Measurements from ENCODE around the gene SLC7A4.
A peak's percentile ranks its signal among the peaks of the same experiment; 100 is the strongest.

The SLC7A4 gene

GRCh38 chr22:21032037-21032867, at the start of gene SLC7A4:
Gene SLC7A4 (minus strand): TSS chr22:21032561. CDS start chr22:21031812, 749 bp downstream.
- Histone ChIP-seq H3K4me3 (ENCODE audit: insufficient read length, low read depth) (peak within 1 kb of the TSS; percentile 45), H3K36me3 (ENCODE audit: insufficient read depth, insufficient read length, low read length) (no peaks in the 10 kb centered on the region), H3K27me3 (ENCODE audit: insufficient read depth, insufficient read length) (peaks cover 18% of the 10 kb centered on the region), H3K9ac (ENCODE audit: insufficient read length, low read depth) (peak within 1 kb of the TSS; percentile 67), H3K4me1 (ENCODE audit: insufficient read depth, insufficient read length) (peaks cover 15% of the 10 kb centered on the region), H3K9me3 (ENCODE audit: insufficient read depth, low read length) (no peaks in the 10 kb centered on the region)
- no peak for DNase-seq (ENCODE audit: low read depth, low spot score)
- TF ChIP-seq SUZ12 (IDR thresholded peaks at IDR 0.05; ENCODE audit: extremely low read depth, insufficient read depth, insufficient read length) (no peak), ZNF274 (IDR thresholded peaks at IDR 0.05; ENCODE audit: low read depth, low read length) (no peak), YY1 (IDR thresholded peaks at IDR 0.05; ENCODE audit: insufficient read depth, insufficient read length) (no peak)

GRCh38 chr22:21080435-21081137, 48.2 kb upstream of the SLC7A4 start:
- DNase-seq (ENCODE audit: low read depth, low spot score): no peak
- Histone ChIP-seq H3K27me3 (ENCODE audit: insufficient read depth, insufficient read length) (no peaks in the 10 kb centered on the region), H3K9ac (ENCODE audit: insufficient read length, low read depth) (no peak overlapping the region), H3K9me3 (ENCODE audit: insufficient read depth, low read length) (no peaks in the 10 kb centered on the region), H3K4me1 (ENCODE audit: insufficient read depth, insufficient read length) (no peaks in the 10 kb centered on the region), H3K36me3 (ENCODE audit: insufficient read depth, insufficient read length, low read length) (no peaks in the 10 kb centered on the region), H3K4me3 (ENCODE audit: insufficient read length, low read depth) (no peak overlapping the region)
- TF ChIP-seq SUZ12 (IDR thresholded peaks at IDR 0.05; ENCODE audit: extremely low read depth, insufficient read depth, insufficient read length): no peak
- TF ChIP-seq ZNF274 (IDR thresholded peaks at IDR 0.05; ENCODE audit: low read depth, low read length): no peak
- no peak for TF ChIP-seq YY1 (IDR thresholded peaks at IDR 0.05; ENCODE audit: insufficient read depth, insufficient read length)

- no peak for DNase-seq (ENCODE audit: low read depth, low spot score)
- Histone ChIP-seq H3K27me3 (ENCODE audit: insufficient read depth, insufficient read length) (no peaks in the 10 kb centered on the region), H3K9ac (ENCODE audit: insufficient read length, low read depth) (no peak overlapping the region), H3K4me1 (ENCODE audit: insufficient read depth, insufficient read length) (no peaks in the 10 kb centered on the region), H3K4me3 (ENCODE audit: insufficient read length, low read depth) (no peak overlapping the region), H3K9me3 (ENCODE audit: insufficient read depth, low read length) (no peaks in the 10 kb centered on the region), H3K36me3 (ENCODE audit: insufficient read depth, insufficient read length, low read length) (no peaks in the 10 kb centered on the region)
- no peak for TF ChIP-seq YY1 (IDR thresholded peaks at IDR 0.05; ENCODE audit: insufficient read depth, insufficient read length)
- no peak for TF ChIP-seq SUZ12 (IDR thresholded peaks at IDR 0.05; ENCODE audit: extremely low read depth, insufficient read depth, insufficient read length)
- no peak for TF ChIP-seq ZNF274 (IDR thresholded peaks at IDR 0.05; ENCODE audit: low read depth, low read length)
Measured at GRCh38 chr22:21079493-21079892, 47.1 kb upstream of the SLC7A4 start.

GRCh38 chr22:21078916-21079315, 46.6 kb upstream of the SLC7A4 start:
- no peaks in the 10 kb centered on the region for H3K27me3 ChIP-seq (ENCODE audit: insufficient read depth, insufficient read length)

GRCh38 chr22:21077884-21078508, 45.6 kb upstream of the SLC7A4 start:
- Histone ChIP-seq H3K9me3 (ENCODE audit: insufficient read depth, low read length) (no peaks in the 10 kb centered on the region), H3K4me3 (ENCODE audit: insufficient read length, low read depth) (no peak overlapping the region), H3K4me1 (ENCODE audit: insufficient read depth, insufficient read length) (no peaks in the 10 kb centered on the region), H3K36me3 (ENCODE audit: insufficient read depth, insufficient read length, low read length) (no peaks in the 10 kb centered on the region), H3K9ac (ENCODE audit: insufficient read length, low read depth) (no peak overlapping the region), H3K27me3 (ENCODE audit: insufficient read depth, insufficient read length) (no peaks in the 10 kb centered on the region)
- DNase-seq (ENCODE audit: low read depth, low spot score): no peak
- no peak for TF ChIP-seq YY1 (IDR thresholded peaks at IDR 0.05; ENCODE audit: insufficient read depth, insufficient read length)
- TF ChIP-seq ZNF274 (IDR thresholded peaks at IDR 0.05; ENCODE audit: low read depth, low read length): no peak
- TF ChIP-seq SUZ12 (IDR thresholded peaks at IDR 0.05; ENCODE audit: extremely low read depth, insufficient read depth, insufficient read length): no peak

More at GRCh38 chr22:21078916-21079315, 46.6 kb upstream of the SLC7A4 start:
- H3K9ac ChIP-seq (ENCODE audit: insufficient read length, low read depth): no peak overlapping the region
- H3K9me3 ChIP-seq (ENCODE audit: insufficient read depth, low read length): no peaks in the 10 kb centered on the region
- no peak for DNase-seq (ENCODE audit: low read depth, low spot score)
- no peaks in the 10 kb centered on the region for H3K4me1 ChIP-seq (ENCODE audit: insufficient read depth, insufficient read length)
- H3K36me3 ChIP-seq (ENCODE audit: insufficient read depth, insufficient read length, low read length): no peaks in the 10 kb centered on the region
- TF ChIP-seq ZNF274 (IDR thresholded peaks at IDR 0.05; ENCODE audit: low read depth, low read length) (no peak), YY1 (IDR thresholded peaks at IDR 0.05; ENCODE audit: insufficient read depth, insufficient read length) (no peak), SUZ12 (IDR thresholded peaks at IDR 0.05; ENCODE audit: extremely low read depth, insufficient read depth, insufficient read length) (no peak)
- H3K4me3 ChIP-seq (ENCODE audit: insufficient read length, low read depth): no peak overlapping the region

- H3K9ac ChIP-seq (ENCODE audit: insufficient read length, low read depth): no peak overlapping the region
- TF ChIP-seq SUZ12 (IDR thresholded peaks at IDR 0.05; ENCODE audit: extremely low read depth, insufficient read depth, insufficient read length): no peak
- no peak for TF ChIP-seq YY1 (IDR thresholded peaks at IDR 0.05; ENCODE audit: insufficient read depth, insufficient read length)
- TF ChIP-seq ZNF274 (IDR thresholded peaks at IDR 0.05; ENCODE audit: low read depth, low read length): no peak
- no peaks in the 10 kb centered on the region for H3K4me1 ChIP-seq (ENCODE audit: insufficient read depth, insufficient read length)
- no peak for DNase-seq (ENCODE audit: low read depth, low spot score)
- no peaks in the 10 kb centered on the region for H3K27me3 ChIP-seq (ENCODE audit: insufficient read depth, insufficient read length)
- no peaks in the 10 kb centered on the region for H3K36me3 ChIP-seq (ENCODE audit: insufficient read depth, insufficient read length, low read length)
- peaks cover 5% of the 10 kb centered on the region; the same call in 1 of the 2 replicates for H3K9me3 ChIP-seq (ENCODE audit: insufficient read depth, low read length)
- H3K4me3 ChIP-seq (ENCODE audit: insufficient read length, low read depth): no peak overlapping the region
Measured at GRCh38 chr22:21076912-21077625, 44.7 kb upstream of the SLC7A4 start.
